ENCODE measurements around the gene NRG2. TPM values are rescaled to one million over a fixed set of nuclear protein-coding genes. Genes with fewer than 3 reads are reported as not detected.

Gene NRG2
- total and polyA plus RNA-seq, 7 experiments from 2014 or later = 0.05 to 0.22 (median 0.12) TPM; not detected in 3

DNA sequence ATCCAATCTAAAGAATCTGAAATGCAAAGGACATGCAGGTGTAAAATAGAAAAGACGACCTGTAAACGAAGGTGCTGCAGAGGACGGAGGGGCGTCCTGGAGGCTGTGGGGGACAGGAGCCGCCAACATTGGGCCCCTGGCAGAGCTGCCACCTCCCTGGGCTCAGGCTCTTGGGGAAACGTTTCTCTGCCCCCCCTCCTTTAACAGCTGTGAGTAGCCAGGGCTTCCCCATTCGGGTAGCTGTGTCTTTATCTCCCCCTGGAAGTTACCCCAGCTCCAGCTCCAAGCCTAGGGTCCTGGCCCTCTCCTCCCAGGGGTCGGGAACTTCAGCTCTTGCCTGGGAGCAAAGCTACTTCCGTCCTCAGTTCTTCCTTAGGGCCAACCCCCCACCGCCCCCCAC lies 196.0 kb downstream of the NRG2 start:
- H3K36me3 ChIP-seq (ENCODE audit: control insufficient read depth in 2 of 3, insufficient read depth in 3 of 3, low read length in 3 of 3) = no peaks in the 10 kb centered on the region
- no peak overlapping the region for H3K4me3 ChIP-seq (ENCODE audit: low read length)
- peak overlapping the region; percentile 50 to 77 (median 64) for H3K4me3 Mint-ChIP-seq
- intact Hi-C loops (cut with micrococcal nuclease) = loop anchor here (5.0 to 10.0 kb wide), 5 partner anchors 118 to 552 kb away; partner anchors contain the start of gene MATR3 (in 1 of the 2)
- peaks cover 8 to 21% (median 17%) of the 10 kb centered on the region in 7 donors for H3K4me1 Mint-ChIP-seq
- ATAC-seq (no peak), DNase-seq (no peak)
- no peaks in the 10 kb centered on the region for H3K9me3 ChIP-seq (ENCODE audit: control insufficient read depth in 2 of 3, low read length in 3 of 3)
- no peaks in the 10 kb centered on the region for H3K9me3 Mint-ChIP-seq
- H3K36me3 Mint-ChIP-seq = no peaks in the 10 kb centered on the region
- H3K27me3 ChIP-seq (ENCODE audit: control insufficient read depth in 2 of 2, insufficient read depth in 2 of 2, low read length in 2 of 2) = no peaks in the 10 kb centered on the region
- H3K4me1 ChIP-seq (ENCODE audit: control insufficient read depth in 2 of 2, insufficient read depth in 2 of 2, low read length in 2 of 2) = peaks cover 0 to 5% of the 10 kb centered on the region in 2 donors
- H3K27ac Mint-ChIP-seq = peak overlapping the region in 2 of 9 donors; percentile 34 to 52
- H3K27ac ChIP-seq (ENCODE audit: low read depth, low read length) = no peak overlapping the region
- peaks cover 13 to 65% (median 16%) of the 10 kb centered on the region in 5 donors for H3K27me3 Mint-ChIP-seq
- ChIA-PET POLR2A (interaction anchor here (0.5 to 1.2 kb wide), 4 partner anchors 9 to 575 kb away, joined by 3 read pairs; no protein-coding TSS in a partner anchor), CTCF (interaction anchor here (0.8 to 1.6 kb wide), 3 partner anchors 60 to 122 kb away, joined by 3 to 8 read pairs (median 4); no protein-coding TSS in a partner anchor)

DNA sequence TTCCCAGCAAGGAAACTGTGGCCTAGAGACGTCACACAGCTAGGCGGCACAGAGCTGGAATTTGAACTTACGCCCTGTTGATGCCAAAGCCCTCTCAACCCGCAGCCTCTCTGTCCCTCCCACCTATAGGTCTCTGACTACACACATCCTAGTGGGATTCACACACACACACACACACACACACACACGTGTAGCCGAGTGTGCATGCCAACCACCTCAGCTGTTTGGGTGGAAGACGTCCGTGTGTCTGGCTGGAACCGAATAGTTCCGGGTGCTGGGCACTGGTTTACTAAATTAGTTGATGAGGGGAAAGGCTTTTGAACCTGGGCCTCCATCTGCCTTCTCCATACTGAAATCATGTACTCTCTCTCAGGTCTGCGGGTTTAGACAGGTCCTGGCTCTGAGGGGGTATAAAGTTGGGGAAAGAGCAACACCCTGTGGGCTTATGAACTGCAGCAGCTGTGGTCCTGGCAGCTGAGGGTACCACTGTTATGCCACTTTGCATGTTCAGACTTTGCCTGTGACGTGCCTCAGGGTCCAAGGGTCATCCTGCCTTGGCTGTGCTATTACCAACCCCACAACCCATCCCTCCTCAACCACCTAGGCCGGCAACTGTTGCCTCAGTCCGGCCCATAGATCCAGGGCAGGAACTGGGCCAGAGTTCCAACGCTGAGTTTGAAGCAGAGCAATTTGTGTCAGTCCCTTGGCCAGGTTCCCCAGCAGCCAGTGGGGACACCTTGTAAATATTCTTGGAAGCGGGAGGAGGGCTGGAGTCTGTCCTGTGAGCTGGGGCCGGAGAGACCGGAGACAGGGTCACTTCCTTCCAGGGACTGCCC lies 197.0 kb downstream of the NRG2 start:
- Histone ChIP-seq H3K27me3 (ENCODE audit: control insufficient read depth in 2 of 2, insufficient read depth in 2 of 2, low read length in 2 of 2) (no peaks in the 10 kb centered on the region), H3K4me1 (ENCODE audit: control insufficient read depth in 2 of 2, insufficient read depth in 2 of 2, low read length in 2 of 2) (peaks cover 0 to 5% of the 10 kb centered on the region in 2 donors), H3K36me3 (ENCODE audit: control insufficient read depth in 2 of 3, insufficient read depth in 3 of 3, low read length in 3 of 3) (no peaks in the 10 kb centered on the region), H3K4me3 (ENCODE audit: low read length) (no peak overlapping the region), H3K9me3 (ENCODE audit: control insufficient read depth in 2 of 3, low read length in 3 of 3) (no peaks in the 10 kb centered on the region), H3K27ac (ENCODE audit: low read depth, low read length) (no peak overlapping the region)
- Mint-ChIP-seq H3K36me3 (no peaks in the 10 kb centered on the region), H3K9me3 (no peaks in the 10 kb centered on the region), H3K4me3 (peak overlapping the region in 6 of 10 donors; percentile 5 to 69 (median 42)), H3K27ac (no peak overlapping the region), H3K27me3 (peaks cover 13 to 71% (median 16%) of the 10 kb centered on the region in 5 donors), H3K4me1 (peaks cover 8 to 21% (median 17%) of the 10 kb centered on the region in 7 donors)
- DNase-seq = no peak
- CTCF ChIA-PET = interaction anchor here (1.4 kb wide), 1 partner anchor 123 kb away, joined by 3 read pairs; no protein-coding TSS in a partner anchor
- no peak for ATAC-seq
- POLR2A ChIA-PET = no interaction called here
- intact Hi-C loops (cut with micrococcal nuclease) = loop anchor here (5.0 to 10.0 kb wide), 5 partner anchors 119 to 551 kb away; partner anchors contain the start of gene MATR3 (in 1 of the 2)

DNA sequence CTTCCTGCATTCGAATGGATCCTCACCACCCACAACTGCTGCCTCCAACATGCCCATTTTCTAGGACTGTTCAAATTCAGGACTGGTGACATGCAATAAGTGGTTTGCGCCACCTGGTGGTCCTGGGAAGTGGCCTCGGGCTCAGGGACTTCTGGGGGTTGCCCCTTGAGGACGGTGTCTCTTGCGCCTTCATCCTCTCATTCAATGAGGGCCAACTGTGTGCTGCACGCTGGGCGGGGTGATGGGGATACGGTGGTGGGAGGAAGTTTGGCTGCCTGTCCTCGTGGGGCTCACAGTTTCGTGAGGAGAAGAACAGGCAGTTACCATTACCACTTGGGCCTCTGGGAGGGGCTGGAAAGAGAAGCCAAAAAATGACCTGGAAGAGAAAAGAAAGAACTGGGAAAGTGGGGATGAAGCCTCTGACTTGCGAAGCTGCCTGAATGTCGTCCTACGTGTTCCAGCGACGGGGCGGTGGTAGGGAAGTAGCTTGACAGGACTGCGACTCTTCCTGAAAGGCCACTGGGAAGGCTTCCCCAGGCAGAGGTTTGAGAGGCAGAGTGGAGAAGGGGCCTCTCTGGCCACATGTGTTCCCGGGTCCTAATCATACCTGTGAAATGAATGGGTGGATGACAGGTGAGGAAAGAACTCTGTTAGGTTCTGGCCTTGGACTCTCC lies 198.5 kb downstream of the NRG2 start:
- Histone ChIP-seq H3K4me1 (ENCODE audit: control insufficient read depth in 2 of 2, insufficient read depth in 2 of 2, low read length in 2 of 2) (peaks cover 0 to 5% of the 10 kb centered on the region in 2 donors), H3K4me3 (ENCODE audit: low read length) (no peak overlapping the region), H3K27me3 (ENCODE audit: control insufficient read depth in 2 of 2, insufficient read depth in 2 of 2, low read length in 2 of 2) (no peaks in the 10 kb centered on the region), H3K9me3 (ENCODE audit: control insufficient read depth in 2 of 3, low read length in 3 of 3) (no peaks in the 10 kb centered on the region), H3K27ac (ENCODE audit: low read depth, low read length) (no peak overlapping the region), H3K36me3 (ENCODE audit: control insufficient read depth in 2 of 3, insufficient read depth in 3 of 3, low read length in 3 of 3) (no peaks in the 10 kb centered on the region)
- ChIA-PET POLR2A (interaction anchor here (0.6 kb wide), 1 partner anchor 453 kb away, joined by 3 read pairs; no protein-coding TSS in a partner anchor), CTCF (interaction anchor here (0.8 to 1.1 kb wide), 2 partner anchors 11 to 57 kb away, joined by 3 to 4 read pairs; no protein-coding TSS in a partner anchor)
- ATAC-seq (peak; percentile 28), DNase-seq (peak; percentile 26 to 62 (median 57))
- Mint-ChIP-seq H3K36me3 (no peaks in the 10 kb centered on the region), H3K27me3 (peaks cover 13 to 59% (median 16%) of the 10 kb centered on the region in 5 donors), H3K27ac (no peak overlapping the region), H3K4me3 (peak overlapping the region in 2 of 10 donors; percentile 21 to 49), H3K9me3 (peaks cover 0 to 1% (median 0%) of the 10 kb centered on the region in 11 donors), H3K4me1 (peaks cover 7 to 17% (median 12%) of the 10 kb centered on the region in 7 donors)
- intact Hi-C loops (cut with micrococcal nuclease) = loop anchor here (1.0 to 10.0 kb wide), 7 partner anchors 20 to 550 kb away; partner anchors contain the start of gene MATR3 (in 1 of the 2)

DNA sequence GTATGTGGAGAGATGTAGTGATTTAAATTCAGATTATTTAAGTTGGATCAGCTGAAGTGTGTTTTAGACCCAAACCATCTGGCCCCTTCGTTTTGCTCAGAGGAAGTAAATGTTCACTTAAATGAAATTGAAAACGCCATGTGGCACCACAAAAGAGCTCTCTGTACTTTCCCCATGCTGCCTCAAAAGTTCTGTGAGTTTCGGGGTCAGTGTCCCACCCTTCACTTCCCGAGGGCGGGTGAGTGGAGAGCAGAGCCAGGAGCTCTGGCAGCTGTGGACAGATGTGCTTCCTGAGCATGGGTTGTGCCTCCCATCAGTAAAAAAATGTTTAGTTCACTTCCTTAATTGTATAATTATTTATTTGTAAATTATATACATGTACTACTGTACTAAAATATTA lies 199.1 kb downstream of the NRG2 start:
- CTCF ChIA-PET = interaction anchor here (0.5 to 1.1 kb wide), 3 partner anchors 11 to 763 kb away, joined by 3 to 4 read pairs (median 4); no protein-coding TSS in a partner anchor
- intact Hi-C loops (cut with micrococcal nuclease) = loop anchor here (1.0 to 10.0 kb wide), 6 partner anchors 20 to 549 kb away; partner anchors contain the start of gene MATR3 (in 1 of the 2)

DNA sequence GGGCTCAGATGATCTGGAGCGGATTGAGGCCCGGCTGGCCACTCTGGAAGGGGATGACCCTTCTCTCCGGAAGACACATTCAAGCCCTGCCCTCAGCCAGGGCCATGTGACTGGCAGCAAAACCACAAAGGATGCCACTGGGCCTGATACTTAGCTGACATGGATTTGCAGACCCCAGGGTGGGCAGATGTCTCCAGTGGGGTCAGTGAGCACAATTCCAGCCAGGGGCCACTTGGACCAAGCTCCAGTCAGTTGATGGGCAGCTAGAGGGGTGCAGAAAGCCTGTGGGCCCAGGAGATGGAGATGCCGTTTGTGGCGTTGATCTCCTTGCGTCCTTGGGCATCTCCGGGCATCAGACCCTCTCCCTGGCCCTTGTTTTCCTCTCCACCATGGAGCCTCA lies 200.8 kb downstream of the NRG2 start:
- H3K27me3 ChIP-seq (ENCODE audit: control insufficient read depth in 2 of 2, insufficient read depth in 2 of 2, low read length in 2 of 2) = no peaks in the 10 kb centered on the region
- H3K9me3 Mint-ChIP-seq = peaks cover 0 to 1% (median 0%) of the 10 kb centered on the region in 11 donors

More for the DNA sequence above, 199.1 kb downstream of the NRG2 start:
- no peak for ATAC-seq
- no peaks in the 10 kb centered on the region for H3K36me3 ChIP-seq (ENCODE audit: control insufficient read depth in 2 of 3, insufficient read depth in 3 of 3, low read length in 3 of 3)
- no peak overlapping the region for H3K4me3 ChIP-seq (ENCODE audit: low read length)
- H3K4me1 ChIP-seq (ENCODE audit: control insufficient read depth in 2 of 2, insufficient read depth in 2 of 2, low read length in 2 of 2) = peaks cover 0 to 3% of the 10 kb centered on the region in 2 donors
- no peaks in the 10 kb centered on the region for H3K9me3 ChIP-seq (ENCODE audit: control insufficient read depth in 2 of 3, low read length in 3 of 3)
- Mint-ChIP-seq H3K9me3 (peaks cover 0 to 1% (median 0%) of the 10 kb centered on the region in 11 donors), H3K27ac (no peak overlapping the region), H3K27me3 (peaks cover 13 to 54% (median 16%) of the 10 kb centered on the region in 5 donors), H3K4me3 (no peak overlapping the region), H3K36me3 (no peaks in the 10 kb centered on the region), H3K4me1 (peaks cover 6 to 12% (median 8%) of the 10 kb centered on the region in 7 donors)
- no peaks in the 10 kb centered on the region for H3K27me3 ChIP-seq (ENCODE audit: control insufficient read depth in 2 of 2, insufficient read depth in 2 of 2, low read length in 2 of 2)
- H3K27ac ChIP-seq (ENCODE audit: low read depth, low read length) = no peak overlapping the region
- POLR2A ChIA-PET = interaction anchor here (0.7 kb wide), 1 partner anchor 1242 kb away, joined by 4 read pairs; no protein-coding TSS in a partner anchor
- no peak for DNase-seq

DNA sequence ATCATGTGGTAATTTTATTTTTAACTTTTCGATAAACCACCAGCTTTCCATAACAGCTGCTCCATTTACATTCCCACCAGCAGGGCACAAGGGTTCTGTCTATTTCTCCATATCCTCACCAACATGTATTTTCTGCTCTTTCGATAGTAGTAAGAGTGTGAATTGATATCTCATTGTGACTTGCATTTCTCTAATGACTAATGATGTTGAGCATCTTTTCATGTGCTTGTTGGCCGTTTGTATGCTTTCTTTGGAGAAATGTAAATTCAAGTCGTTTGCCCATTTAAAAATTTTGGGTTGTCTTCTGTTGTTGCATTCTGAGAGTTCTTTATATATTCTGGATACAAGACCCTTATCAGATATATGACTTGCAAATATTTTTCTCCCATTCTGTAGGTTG lies 201.6 kb downstream of the NRG2 start:
- H3K27me3 ChIP-seq (ENCODE audit: control insufficient read depth in 2 of 2, insufficient read depth in 2 of 2, low read length in 2 of 2) = no peaks in the 10 kb centered on the region
- intact Hi-C loops (cut with micrococcal nuclease) = loop anchor here (10.0 kb wide), 4 partner anchors 123 to 547 kb away; partner anchors contain the start of gene MATR3 (in 1 of the 2)
- H3K27ac ChIP-seq (ENCODE audit: low read depth, low read length) = no peak overlapping the region
- H3K4me3 Mint-ChIP-seq = no peak overlapping the region
- H3K36me3 Mint-ChIP-seq = no peaks in the 10 kb centered on the region
- H3K9me3 Mint-ChIP-seq = peaks cover 0 to 1% (median 0%) of the 10 kb centered on the region in 11 donors
- H3K27ac Mint-ChIP-seq = no peak overlapping the region
- ATAC-seq (no peak), DNase-seq (no peak)
- CTCF ChIA-PET = no interaction called here
- no peaks in the 10 kb centered on the region for H3K4me1 ChIP-seq (ENCODE audit: control insufficient read depth in 2 of 2, insufficient read depth in 2 of 2, low read length in 2 of 2)
- H3K36me3 ChIP-seq (ENCODE audit: control insufficient read depth in 2 of 3, insufficient read depth in 3 of 3, low read length in 3 of 3) = no peaks in the 10 kb centered on the region
- peaks cover 15 to 41% (median 18%) of the 10 kb centered on the region in 5 donors for H3K27me3 Mint-ChIP-seq
- H3K4me1 Mint-ChIP-seq = peaks cover 0 to 3% (median 3%) of the 10 kb centered on the region in 7 donors
- H3K4me3 ChIP-seq (ENCODE audit: low read length) = no peak overlapping the region
- H3K9me3 ChIP-seq (ENCODE audit: control insufficient read depth in 2 of 3, low read length in 3 of 3) = no peaks in the 10 kb centered on the region
- POLR2A ChIA-PET = no interaction called here

More for the DNA sequence above, 200.8 kb downstream of the NRG2 start:
- ChIA-PET POLR2A (no interaction called here), CTCF (no interaction called here)
- Histone ChIP-seq H3K27ac (ENCODE audit: low read depth, low read length) (no peak overlapping the region), H3K4me3 (ENCODE audit: low read length) (no peak overlapping the region), H3K4me1 (ENCODE audit: control insufficient read depth in 2 of 2, insufficient read depth in 2 of 2, low read length in 2 of 2) (no peaks in the 10 kb centered on the region), H3K9me3 (ENCODE audit: control insufficient read depth in 2 of 3, low read length in 3 of 3) (no peaks in the 10 kb centered on the region), H3K36me3 (ENCODE audit: control insufficient read depth in 2 of 3, insufficient read depth in 3 of 3, low read length in 3 of 3) (no peaks in the 10 kb centered on the region)
- peaks cover under 1 to 5% (median 3%) of the 10 kb centered on the region in 7 donors for H3K4me1 Mint-ChIP-seq
- ATAC-seq (no peak), DNase-seq (no peak)
- H3K4me3 Mint-ChIP-seq = no peak overlapping the region
- peaks cover 13 to 48% (median 16%) of the 10 kb centered on the region in 5 donors for H3K27me3 Mint-ChIP-seq
- intact Hi-C loops (cut with micrococcal nuclease) = loop anchor here (10.0 kb wide), 4 partner anchors 122 to 548 kb away; partner anchors contain the start of gene MATR3 (in 1 of the 2)
- H3K36me3 Mint-ChIP-seq = no peaks in the 10 kb centered on the region
- H3K27ac Mint-ChIP-seq = peak overlapping the region in 1 of 9 donors; percentile 27
